ENCODE measurements around the gene PCBP1. TPM values are rescaled to one million over a fixed set of nuclear protein-coding genes. Genes with fewer than 3 reads are reported as not detected.

PCBP1 gene
- polyA plus RNA-seq, 1 of the 3 experiments (the other 2 are of a cell fraction) = 94.0 TPM

DNA sequence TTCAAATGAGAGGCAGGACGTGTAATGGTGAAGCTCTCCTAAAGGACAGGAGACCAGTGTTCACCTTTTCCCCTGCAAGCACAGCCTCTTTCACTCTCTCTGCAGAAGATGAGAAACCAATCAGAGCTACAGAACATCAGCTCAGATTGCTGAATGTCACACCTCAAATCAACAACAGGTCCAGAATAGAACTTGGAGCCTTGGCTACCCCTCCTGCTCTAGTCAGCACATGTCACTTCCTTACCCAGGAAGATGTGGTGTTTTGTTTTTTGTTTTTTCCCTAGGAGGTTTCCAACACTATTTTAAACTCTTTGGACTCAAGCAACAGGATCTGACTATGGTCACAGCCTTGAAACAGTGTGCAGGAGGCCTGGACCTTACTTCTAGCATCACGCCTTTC is 41.3 kb upstream of the PCBP1 start:
- no peak overlapping the region for H3K4me3 ChIP-seq (ENCODE audit: low read depth in 2 of 2, low read length in 1 of 2)
- peaks cover 14% of the 10 kb centered on the region for H3F3A ChIP-seq (replicated peaks; ENCODE audit: insufficient read depth)
- no peak overlapping the region for H2AFZ ChIP-seq (ENCODE audit: low read depth)
- POLR2A ChIA-PET = interaction anchor here (1.2 kb wide), 1 partner anchor 8 kb away, joined by 3 read pairs; no protein-coding TSS in a partner anchor
- no peak overlapping the region for H3K9ac ChIP-seq
- H3K4me1 ChIP-seq (ENCODE audit: control insufficient read depth in 1 of 2, insufficient read depth in 2 of 2, low read depth in 1 of 2, low read length in 1 of 2) = peaks cover 0 to 11% of the 10 kb centered on the region in 2 experiments; a peak in 2 of 4 replicates
- H3K4me2 ChIP-seq = no peak overlapping the region
- H3K9me3 ChIP-seq = no peaks in the 10 kb centered on the region
- 93% methylated on average over 2 of the region's 2 CpGs for WGBS (ENCODE audit: low lambda C conversion rate)
- TF ChIP-seq MXI1 (IDR thresholded peaks at IDR 0.05; ENCODE audit: low read depth, low read length) = no peak
- no peak for TF ChIP-seq JUND (IDR thresholded peaks at IDR 0.05)
- no peak for TF ChIP-seq NRF1 (IDR thresholded peaks at IDR 0.05; ENCODE audit: low read depth, low read length)
- TF ChIP-seq, protein P1, sequence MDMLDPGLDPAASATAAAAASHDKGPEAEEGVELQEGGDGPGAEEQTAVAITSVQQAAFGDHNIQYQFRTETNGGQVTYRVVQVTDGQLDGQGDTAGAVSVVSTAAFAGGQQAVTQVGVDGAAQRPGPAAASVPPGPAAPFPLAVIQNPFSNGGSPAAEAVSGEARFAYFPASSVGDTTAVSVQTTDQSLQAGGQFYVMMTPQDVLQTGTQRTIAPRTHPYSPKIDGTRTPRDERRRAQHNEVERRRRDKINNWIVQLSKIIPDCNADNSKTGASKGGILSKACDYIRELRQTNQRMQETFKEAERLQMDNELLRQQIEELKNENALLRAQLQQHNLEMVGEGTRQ (IDR thresholded peaks at IDR 0.05; ENCODE audit: borderline replicate concordance, low read depth, low read length) = no peak
- TF ChIP-seq, protein P2, sequence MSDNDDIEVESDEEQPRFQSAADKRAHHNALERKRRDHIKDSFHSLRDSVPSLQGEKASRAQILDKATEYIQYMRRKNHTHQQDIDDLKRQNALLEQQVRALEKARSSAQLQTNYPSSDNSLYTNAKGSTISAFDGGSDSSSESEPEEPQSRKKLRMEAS (IDR thresholded peaks at IDR 0.05; ENCODE audit: low read depth) = no peak
- TF ChIP-seq CHD2 (IDR thresholded peaks at IDR 0.05; ENCODE audit: low read length, partially characterized antibody) = no peak
- TF ChIP-seq RXRA (IDR thresholded peaks at IDR 0.05; ENCODE audit: borderline replicate concordance, low read depth) = no peak
- TF ChIP-seq GABPA (IDR thresholded peaks at IDR 0.05; ENCODE audit: low read depth) = no peak
- TF ChIP-seq POLR2AphosphoS5 (IDR thresholded peaks at IDR 0.05; ENCODE audit: low read depth, low read length) = no peak
- no peak for TF ChIP-seq RFX5 (IDR thresholded peaks at IDR 0.05; ENCODE audit: low read length)
- TF ChIP-seq, protein P3, sequence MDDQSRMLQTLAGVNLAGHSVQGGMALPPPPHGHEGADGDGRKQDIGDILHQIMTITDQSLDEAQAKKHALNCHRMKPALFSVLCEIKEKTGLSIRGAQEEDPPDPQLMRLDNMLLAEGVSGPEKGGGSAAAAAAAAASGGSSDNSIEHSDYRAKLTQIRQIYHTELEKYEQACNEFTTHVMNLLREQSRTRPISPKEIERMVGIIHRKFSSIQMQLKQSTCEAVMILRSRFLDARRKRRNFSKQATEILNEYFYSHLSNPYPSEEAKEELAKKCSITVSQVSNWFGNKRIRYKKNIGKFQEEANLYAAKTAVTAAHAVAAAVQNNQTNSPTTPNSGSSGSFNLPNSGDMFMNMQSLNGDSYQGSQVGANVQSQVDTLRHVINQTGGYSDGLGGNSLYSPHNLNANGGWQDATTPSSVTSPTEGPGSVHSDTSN (IDR thresholded peaks at IDR 0.05) = no peak
- TF ChIP-seq RAD21 (IDR thresholded peaks at IDR 0.05; ENCODE audit: low read length) = no peak
- no peak for TF ChIP-seq MEF2A (IDR thresholded peaks at IDR 0.05; ENCODE audit: borderline replicate concordance, low read depth)
- CTCF ChIA-PET = interaction anchor here (0.7 to 1.3 kb wide), 2 partner anchors 25 to 134 kb away, joined by 3 read pairs; no protein-coding TSS in a partner anchor
- H3K27ac ChIP-seq (ENCODE audit: low read depth in 2 of 2, low read length in 1 of 2) = no peak overlapping the region; a peak in 1 of 4 replicates
- DNase-seq = no peak
- H3K36me3 ChIP-seq (replicated peaks in 1 of 2; ENCODE audit: control insufficient read depth in 1 of 2, insufficient read depth in 2 of 2, low read length in 1 of 2) = peaks cover 12 to 17% of the 10 kb centered on the region in 2 experiments
- no peaks in the 10 kb centered on the region for H3K79me2 ChIP-seq (ENCODE audit: insufficient read depth)
- H4K20me1 ChIP-seq (ENCODE audit: insufficient read depth) = no peaks in the 10 kb centered on the region
- H3K27me3 ChIP-seq (ENCODE audit: insufficient read depth) = no peaks in the 10 kb centered on the region
- no peaks in the 10 kb centered on the region for H3K9me2 ChIP-seq

DNA sequence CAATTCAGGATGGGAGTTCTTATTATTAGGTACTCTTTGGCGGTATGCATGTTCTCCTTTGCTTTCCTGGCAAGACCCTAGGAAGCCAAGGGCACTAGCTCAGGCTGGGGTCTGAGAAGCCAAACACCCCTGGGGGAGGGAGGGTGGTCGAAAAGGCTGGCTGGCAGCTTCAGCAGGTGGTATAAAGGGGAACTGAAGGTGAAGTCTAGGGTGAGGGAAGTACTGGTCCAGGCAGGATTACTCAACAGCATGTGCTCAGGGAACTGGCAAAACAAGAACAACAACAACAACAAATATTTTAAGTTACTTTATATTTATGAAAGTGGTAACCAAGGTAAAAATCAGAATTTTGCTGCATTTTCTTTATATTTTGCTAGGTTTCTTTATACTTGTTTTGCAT is 40.7 kb upstream of the PCBP1 start:
- CTCF ChIA-PET = no interaction called here
- H3K27ac ChIP-seq (ENCODE audit: low read depth in 2 of 2, low read length in 1 of 2) = no peak overlapping the region
- DNase-seq = no peak
- no peak overlapping the region for H3K9ac ChIP-seq
- H4K20me1 ChIP-seq (ENCODE audit: insufficient read depth) = no peaks in the 10 kb centered on the region
- H3K9me2 ChIP-seq = no peaks in the 10 kb centered on the region
- peaks cover 9% of the 10 kb centered on the region for H3F3A ChIP-seq (replicated peaks; ENCODE audit: insufficient read depth)
- TF ChIP-seq MXI1 (IDR thresholded peaks at IDR 0.05; ENCODE audit: low read depth, low read length) (no peak), FOXM1 (IDR thresholded peaks at IDR 0.05; ENCODE audit: low read depth) (no peak), FOXJ3 (CRISPR knock-in tag; IDR thresholded peaks at IDR 0.05) (no peak), YY1 (IDR thresholded peaks at IDR 0.05; ENCODE audit: low read depth) (no peak), RCOR1 (IDR thresholded peaks at IDR 0.05; ENCODE audit: low read length) (no peak), JUND (IDR thresholded peaks at IDR 0.05) (no peak), EP300 (IDR thresholded peaks at IDR 0.05; ENCODE audit: borderline replicate concordance in 1 of 2, low read depth in 1 of 2, low read length in 1 of 2) (no peak), CHD2 (IDR thresholded peaks at IDR 0.05; ENCODE audit: low read length, partially characterized antibody) (no peak)
- TF ChIP-seq, protein P4, sequence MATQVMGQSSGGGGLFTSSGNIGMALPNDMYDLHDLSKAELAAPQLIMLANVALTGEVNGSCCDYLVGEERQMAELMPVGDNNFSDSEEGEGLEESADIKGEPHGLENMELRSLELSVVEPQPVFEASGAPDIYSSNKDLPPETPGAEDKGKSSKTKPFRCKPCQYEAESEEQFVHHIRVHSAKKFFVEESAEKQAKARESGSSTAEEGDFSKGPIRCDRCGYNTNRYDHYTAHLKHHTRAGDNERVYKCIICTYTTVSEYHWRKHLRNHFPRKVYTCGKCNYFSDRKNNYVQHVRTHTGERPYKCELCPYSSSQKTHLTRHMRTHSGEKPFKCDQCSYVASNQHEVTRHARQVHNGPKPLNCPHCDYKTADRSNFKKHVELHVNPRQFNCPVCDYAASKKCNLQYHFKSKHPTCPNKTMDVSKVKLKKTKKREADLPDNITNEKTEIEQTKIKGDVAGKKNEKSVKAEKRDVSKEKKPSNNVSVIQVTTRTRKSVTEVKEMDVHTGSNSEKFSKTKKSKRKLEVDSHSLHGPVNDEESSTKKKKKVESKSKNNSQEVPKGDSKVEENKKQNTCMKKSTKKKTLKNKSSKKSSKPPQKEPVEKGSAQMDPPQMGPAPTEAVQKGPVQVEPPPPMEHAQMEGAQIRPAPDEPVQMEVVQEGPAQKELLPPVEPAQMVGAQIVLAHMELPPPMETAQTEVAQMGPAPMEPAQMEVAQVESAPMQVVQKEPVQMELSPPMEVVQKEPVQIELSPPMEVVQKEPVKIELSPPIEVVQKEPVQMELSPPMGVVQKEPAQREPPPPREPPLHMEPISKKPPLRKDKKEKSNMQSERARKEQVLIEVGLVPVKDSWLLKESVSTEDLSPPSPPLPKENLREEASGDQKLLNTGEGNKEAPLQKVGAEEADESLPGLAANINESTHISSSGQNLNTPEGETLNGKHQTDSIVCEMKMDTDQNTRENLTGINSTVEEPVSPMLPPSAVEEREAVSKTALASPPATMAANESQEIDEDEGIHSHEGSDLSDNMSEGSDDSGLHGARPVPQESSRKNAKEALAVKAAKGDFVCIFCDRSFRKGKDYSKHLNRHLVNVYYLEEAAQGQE (IDR thresholded peaks at IDR 0.05; ENCODE audit: low read depth, low read length) = no peak
- TF ChIP-seq, protein P5, sequence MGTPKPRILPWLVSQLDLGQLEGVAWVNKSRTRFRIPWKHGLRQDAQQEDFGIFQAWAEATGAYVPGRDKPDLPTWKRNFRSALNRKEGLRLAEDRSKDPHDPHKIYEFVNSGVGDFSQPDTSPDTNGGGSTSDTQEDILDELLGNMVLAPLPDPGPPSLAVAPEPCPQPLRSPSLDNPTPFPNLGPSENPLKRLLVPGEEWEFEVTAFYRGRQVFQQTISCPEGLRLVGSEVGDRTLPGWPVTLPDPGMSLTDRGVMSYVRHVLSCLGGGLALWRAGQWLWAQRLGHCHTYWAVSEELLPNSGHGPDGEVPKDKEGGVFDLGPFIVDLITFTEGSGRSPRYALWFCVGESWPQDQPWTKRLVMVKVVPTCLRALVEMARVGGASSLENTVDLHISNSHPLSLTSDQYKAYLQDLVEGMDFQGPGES (IDR thresholded peaks at IDR 0.05; ENCODE audit: low read depth, low read length) = no peak
- H3K27me3 ChIP-seq (ENCODE audit: insufficient read depth) = no peaks in the 10 kb centered on the region
- H3K36me3 ChIP-seq (replicated peaks in 1 of 2; ENCODE audit: control insufficient read depth in 1 of 2, insufficient read depth in 2 of 2, low read length in 1 of 2) = peaks cover 18 to 21% of the 10 kb centered on the region in 2 experiments
- POLR2A ChIA-PET = interaction anchor here (1.2 kb wide), 1 partner anchor 9 kb away, joined by 3 read pairs; no protein-coding TSS in a partner anchor
- H3K4me3 ChIP-seq (ENCODE audit: low read depth in 2 of 2, low read length in 1 of 2) = no peak overlapping the region
- peaks cover 0 to 6% of the 10 kb centered on the region in 2 experiments; a peak in 2 of 4 replicates for H3K4me1 ChIP-seq (ENCODE audit: control insufficient read depth in 1 of 2, insufficient read depth in 2 of 2, low read depth in 1 of 2, low read length in 1 of 2)
- H3K4me2 ChIP-seq = no peak overlapping the region
- no peaks in the 10 kb centered on the region for H3K9me3 ChIP-seq
- WGBS (ENCODE audit: low lambda C conversion rate) = 46% methylated on average over 2 of the region's 2 CpGs
- no peak overlapping the region for H2AFZ ChIP-seq (ENCODE audit: low read depth)
- H3K79me2 ChIP-seq (ENCODE audit: insufficient read depth) = no peaks in the 10 kb centered on the region
